PC-9 (cell line): ENCODE measurements around the gene ZNF860.

Experiments
- EZH2 ChIP-seq: fragments of 200-600 bp; sonication (generic); IDR thresholded peaks from 2 replicates; pipeline ENCODE4 v1.8.0; 2017; ENCODE audit warnings: antibody characterized with exemption, low read depth
- TF ChIP-seq, protein P1 (sequence below): fragments of 200-600 bp; sonication (generic); conservative IDR thresholded peaks from 2 replicates; pipeline ENCODE4 v1.6.1; 2017; ENCODE audit warnings: mixed run types, antibody characterized with exemption, mild to moderate bottlenecking, moderate library complexity

GRCh38 chr3:31993843-31994242 is 12.3 kb downstream of the ZNF860 start:
- TF ChIP-seq, protein P1, sequence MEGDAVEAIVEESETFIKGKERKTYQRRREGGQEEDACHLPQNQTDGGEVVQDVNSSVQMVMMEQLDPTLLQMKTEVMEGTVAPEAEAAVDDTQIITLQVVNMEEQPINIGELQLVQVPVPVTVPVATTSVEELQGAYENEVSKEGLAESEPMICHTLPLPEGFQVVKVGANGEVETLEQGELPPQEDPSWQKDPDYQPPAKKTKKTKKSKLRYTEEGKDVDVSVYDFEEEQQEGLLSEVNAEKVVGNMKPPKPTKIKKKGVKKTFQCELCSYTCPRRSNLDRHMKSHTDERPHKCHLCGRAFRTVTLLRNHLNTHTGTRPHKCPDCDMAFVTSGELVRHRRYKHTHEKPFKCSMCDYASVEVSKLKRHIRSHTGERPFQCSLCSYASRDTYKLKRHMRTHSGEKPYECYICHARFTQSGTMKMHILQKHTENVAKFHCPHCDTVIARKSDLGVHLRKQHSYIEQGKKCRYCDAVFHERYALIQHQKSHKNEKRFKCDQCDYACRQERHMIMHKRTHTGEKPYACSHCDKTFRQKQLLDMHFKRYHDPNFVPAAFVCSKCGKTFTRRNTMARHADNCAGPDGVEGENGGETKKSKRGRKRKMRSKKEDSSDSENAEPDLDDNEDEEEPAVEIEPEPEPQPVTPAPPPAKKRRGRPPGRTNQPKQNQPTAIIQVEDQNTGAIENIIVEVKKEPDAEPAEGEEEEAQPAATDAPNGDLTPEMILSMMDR = no peak
- TF ChIP-seq EZH2 = no peak
